Hepatocyte (in vitro differentiated cells): ENCODE measurements around the gene CFAP73. TPM values are rescaled to one million over a fixed set of nuclear protein-coding genes. Genes with fewer than 3 reads are reported as not detected.

Source experiments
- DNase-seq: peaks from one replicate; pipeline ENCODE4 v3.0.0-alpha.2; 2016; ENCODE audit warnings: low spot score
- H2AFZ ChIP-seq: fragments of 200-600 bp; sonication (generic); 2 replicates; pipeline ENCODE4 v1.6.0; 2016; ENCODE audit warnings: antibody characterized with exemption, mild to moderate bottlenecking
- H3K27ac ChIP-seq: fragments of 200-600 bp; sonication (generic); 2 replicates; pipeline ENCODE4 v1.5.1; 2016; ENCODE audit warnings: mild to moderate bottlenecking
- H3K27me3 ChIP-seq: fragments of 200-600 bp; sonication (generic); 2 replicates; pipeline ENCODE4 v1.6.1; 2016
- H3K36me3 ChIP-seq: fragments of 200-600 bp; sonication (generic); replicated peaks from 2 replicates; pipeline ENCODE4 v1.5.1; 2016; ENCODE audit warnings: low read depth; ENCODE audit not compliant: insufficient read depth
- H3K4me1 ChIP-seq: fragments of 200-600 bp; sonication (generic); 2 replicates; pipeline ENCODE4 v1.5.1; 2016; ENCODE audit warnings: mild to moderate bottlenecking, moderate library complexity; ENCODE audit not compliant: insufficient read depth
- H3K4me2 ChIP-seq: fragments of 200-600 bp; sonication (generic); 2 replicates; pipeline ENCODE4 v1.6.0; 2016
- H3K4me3 ChIP-seq: fragments of 200-600 bp; sonication (generic); 2 replicates; pipeline ENCODE4 v1.5.1; 2016; ENCODE audit warnings: mild to moderate bottlenecking
- H3K79me2 ChIP-seq: fragments of 200-600 bp; sonication (generic); 2 replicates; pipeline ENCODE4 v1.6.0; 2017; ENCODE audit warnings: mild to moderate bottlenecking
- H3K9me2 ChIP-seq: fragments of 200-600 bp; sonication (generic); replicated peaks from 2 replicates; pipeline ENCODE4 v1.6.0; 2017; ENCODE audit warnings: mild to moderate bottlenecking; ENCODE audit not compliant: insufficient read depth
- H3K9me3 ChIP-seq: fragments of 200-600 bp; sonication (generic); 2 replicates; pipeline ENCODE4 v1.5.1; 2016; ENCODE audit warnings: low read depth, mild to moderate bottlenecking
- H4K20me1 ChIP-seq: fragments of 200-600 bp; sonication (generic); 2 replicates; pipeline ENCODE4 v1.6.0; 2016; ENCODE audit warnings: mild to moderate bottlenecking; ENCODE audit not compliant: insufficient read depth, poor library complexity, severe bottlenecking
- CTCF ChIP-seq: fragments of 200-600 bp; sonication (generic); IDR thresholded peaks from 2 replicates; pipeline ENCODE4 v1.5.1; 2016; ENCODE audit warnings: antibody characterized with exemption, mild to moderate bottlenecking; ENCODE audit not compliant: poor library complexity
- EZH2 ChIP-seq: fragments of 200-600 bp; sonication (generic); IDR thresholded peaks from 2 replicates; pipeline ENCODE4 v1.6.1; 2016; ENCODE audit warnings: antibody characterized with exemption, mild to moderate bottlenecking, borderline replicate concordance
- EZH2phosphoT487 ChIP-seq: fragments of 200-600 bp; sonication (generic); IDR thresholded peaks from one replicate; pipeline ENCODE4 v1.6.1; 2018; ENCODE audit warnings: antibody characterized with exemption, mild to moderate bottlenecking, low read depth, moderate library complexity; ENCODE audit not compliant: unreplicated experiment, severe bottlenecking
- WGBS: methylation state at CpG from one replicate; pipeline ENCODE4 v1.1.6; 2016; ENCODE audit warnings: low lambda C conversion rate; ENCODE audit errors: missing lambda C conversion rate; 5-methylcytosine and 5-hydroxymethylcytosine counted together
- polyA plus RNA-seq: library from polyadenylated mRNA; unstranded; fragments of >200 nt; fragmentation: Nextera tagmentation; extraction: Ambion mirVana; gene quantifications from 2 replicates; pipeline ENCODE4 v1.2.1, GENCODE V29; 2016
- total RNA-seq: library from RNA; depleted of rRNA; stranded (reverse); fragments of >200 nt; gene quantifications from 2 replicates; pipeline ENCODE4 v1.2.3, GENCODE V29; 2014

Gene CFAP73
- total and polyA plus RNA-seq, 2 experiments from 2014 or later = not detected

GRCh38 chr12:113190761-113191160 lies 41.2 kb downstream of the CFAP73 start:
- Histone ChIP-seq H3K9me3 (no peaks in the 10 kb centered on the region), H3K4me3 (no peak overlapping the region), H3K4me2 (no peak overlapping the region), H3K36me3 (no peaks in the 10 kb centered on the region), H3K4me1 (peaks cover 8% of the 10 kb centered on the region), H4K20me1 (peaks cover 4% of the 10 kb centered on the region), H2AFZ (no peak overlapping the region), H3K79me2 (peaks cover 15% of the 10 kb centered on the region), H3K27ac (no peak overlapping the region), H3K27me3 (no peaks in the 10 kb centered on the region), H3K9me2 (no peaks in the 10 kb centered on the region)
- 92% methylated on average over 4 of the region's 4 CpGs for WGBS
- no peak for DNase-seq
- TF ChIP-seq EZH2 (no peak), CTCF (no peak), EZH2phosphoT487 (no peak)

- H3K4me3 ChIP-seq = no peak overlapping the region
- TF ChIP-seq CTCF (no peak), EZH2 (no peak), EZH2phosphoT487 (no peak)
- H3K4me1 ChIP-seq = peaks cover 5% of the 10 kb centered on the region
- no peaks in the 10 kb centered on the region for H3K36me3 ChIP-seq
- H3K9me2 ChIP-seq = no peaks in the 10 kb centered on the region
- H3K27ac ChIP-seq = no peak overlapping the region
- H4K20me1 ChIP-seq = peaks cover 2% of the 10 kb centered on the region
- 96% methylated on average over 18 of the region's 19 CpGs for WGBS
- H2AFZ ChIP-seq = no peak overlapping the region
- DNase-seq = no peak
- no peak overlapping the region for H3K4me2 ChIP-seq
- H3K27me3 ChIP-seq = no peaks in the 10 kb centered on the region
- H3K79me2 ChIP-seq = peaks cover 11% of the 10 kb centered on the region
- H3K9me3 ChIP-seq = no peaks in the 10 kb centered on the region
Observed at GRCh38 chr12:113191227-113191626, 41.7 kb downstream of the CFAP73 start.

- Histone ChIP-seq H3K4me2 (no peak overlapping the region), H4K20me1 (no peaks in the 10 kb centered on the region), H3K4me1 (no peaks in the 10 kb centered on the region), H3K27me3 (no peaks in the 10 kb centered on the region), H3K79me2 (no peaks in the 10 kb centered on the region), H3K9me2 (no peaks in the 10 kb centered on the region), H3K4me3 (no peak overlapping the region), H2AFZ (no peak overlapping the region), H3K9me3 (no peaks in the 10 kb centered on the region), H3K27ac (no peak overlapping the region), H3K36me3 (no peaks in the 10 kb centered on the region)
- DNase-seq = no peak
- TF ChIP-seq CTCF (no peak), EZH2phosphoT487 (no peak), EZH2 (no peak)
- WGBS = 78% methylated on average over 4 of the region's 4 CpGs
Observed at GRCh38 chr12:113194971-113195391, 45.5 kb downstream of the CFAP73 start.

GRCh38 chr12:113195598-113195997 lies 46.1 kb downstream of the CFAP73 start:
- Histone ChIP-seq H3K4me1 (no peaks in the 10 kb centered on the region), H3K79me2 (no peaks in the 10 kb centered on the region), H3K4me2 (no peak overlapping the region), H4K20me1 (no peaks in the 10 kb centered on the region), H3K9me2 (no peaks in the 10 kb centered on the region), H3K27ac (no peak overlapping the region), H3K9me3 (no peaks in the 10 kb centered on the region), H3K27me3 (no peaks in the 10 kb centered on the region), H3K4me3 (no peak overlapping the region), H3K36me3 (no peaks in the 10 kb centered on the region), H2AFZ (no peak overlapping the region)
- TF ChIP-seq EZH2phosphoT487 (no peak), CTCF (no peak), EZH2 (no peak)
- 94% methylated on average over 10 of the region's 13 CpGs for WGBS
- DNase-seq = no peak
